Measurements from ENCODE around the gene AARS2. TPM values are rescaled to one million over a fixed set of nuclear protein-coding genes. Genes with fewer than 3 reads are reported as not detected.

The AARS2 gene
- total and polyA plus RNA-seq, 9 of the 15 experiments (the other 6 are each of a cell fraction or from before 2014, with no cell fraction given): 0.97 to 34.0 (median 18.3) TPM

DNA sequence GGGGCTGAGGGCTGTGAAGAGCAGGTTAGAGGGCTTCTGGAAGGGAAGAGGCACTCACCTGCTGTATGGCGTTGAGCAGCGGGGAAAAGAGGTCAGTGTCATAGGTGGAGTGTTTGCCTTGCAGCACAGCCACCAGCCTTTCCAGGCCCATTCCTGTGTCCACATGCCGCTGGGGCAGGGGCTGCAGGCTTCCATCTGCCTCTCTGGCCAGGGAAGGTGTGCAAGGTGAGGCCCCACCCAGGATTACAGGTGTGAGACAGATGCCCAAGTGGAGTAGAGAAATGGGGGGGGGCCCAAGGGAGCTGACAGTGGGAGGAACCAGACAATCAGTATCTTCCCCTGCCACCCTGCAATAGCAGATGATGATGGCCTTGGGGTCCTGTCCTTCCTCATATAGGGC is 2.9 kb downstream of the AARS2 start:
- ChIA-PET POLR2A (interaction anchor here (1.4 to 11.9 kb wide), 3 partner anchors 9 to 42 kb away, joined by 4 to 116 read pairs (median 7); no protein-coding TSS in a partner anchor), CTCF (ENCODE audit: low intra/inter-chr PET ratio) (no interaction called here)
- Histone ChIP-seq H3K27ac (ENCODE audit: extremely low read depth, low read depth, low read length) (no peak overlapping the region), H3K4me3 (no peak overlapping the region), H3K9me1 (ENCODE audit: control insufficient read depth, insufficient read depth, low read length) (no peaks in the 10 kb centered on the region), H2AFZ (ENCODE audit: low read depth, low read length) (no peak overlapping the region), H3K9me3 (replicated peaks; ENCODE audit: control insufficient read depth, insufficient read depth, low read depth, low read length) (no peaks in the 10 kb centered on the region), H3K79me2 (ENCODE audit: control insufficient read depth, insufficient read depth, low read length) (peaks cover 15% of the 10 kb centered on the region), H3K4me1 (replicated peaks in 1 of 2; ENCODE audit: control insufficient read depth in 2 of 2, insufficient read depth in 2 of 2, low read length in 2 of 2) (peaks cover 6 to 10% of the 10 kb centered on the region in 2 experiments; a peak in 3 of 5 replicates), H3K4me2 (ENCODE audit: insufficient read depth, low read length) (no peak overlapping the region), H3K36me3 (ENCODE audit: control insufficient read depth, insufficient read depth, low read length) (peaks cover 63% of the 10 kb centered on the region), H3K9ac (ENCODE audit: insufficient read depth in 1 of 2, low read depth in 2 of 2, low read length in 2 of 2) (0 out of 4 replicates have a peak overlapping the region, but pooled peaks of 1 of the 2 experiments have one; percentile 24), H3K27me3 (ENCODE audit: control insufficient read depth in 2 of 2, insufficient read depth in 2 of 2, low read length in 2 of 2) (0 out of 5 replicates have a peak, but pooled peaks cover 0 to 3% of the 10 kb centered on the region in 2 experiments), H4K20me1 (replicated peaks; ENCODE audit: control insufficient read depth, insufficient read depth, low read length) (no peaks in the 10 kb centered on the region; the same call in 1 of the 2 replicates)
- no TSS peak for BruUV-seq (replicated peaks)
- WGBS (ENCODE audit: insufficient coverage, low coverage, missing lambda C conversion rate): 98% methylated on average over 3 of the region's 3 CpGs
- no peak for DNase-seq (ENCODE audit: extremely low read depth in 1 of 4, low spot score in 3 of 4)
- intact Hi-C loops (cut with micrococcal nuclease): no loop called here
- no peak for ATAC-seq
- TF ChIP-seq ZBTB1 (CRISPR knock-in tag; IDR thresholded peaks at IDR 0.05; ENCODE audit: borderline replicate concordance, low read depth): 0 out of 2 replicates have a peak, but pooled peaks have one; percentile 31
- no peak for TF ChIP-seq NR3C1 (CRISPR knock-in tag; IDR thresholded peaks at IDR 0.05)
- no peak for FAIRE-seq
- in situ Hi-C loops (cut with MboI): no loop called here

DNA sequence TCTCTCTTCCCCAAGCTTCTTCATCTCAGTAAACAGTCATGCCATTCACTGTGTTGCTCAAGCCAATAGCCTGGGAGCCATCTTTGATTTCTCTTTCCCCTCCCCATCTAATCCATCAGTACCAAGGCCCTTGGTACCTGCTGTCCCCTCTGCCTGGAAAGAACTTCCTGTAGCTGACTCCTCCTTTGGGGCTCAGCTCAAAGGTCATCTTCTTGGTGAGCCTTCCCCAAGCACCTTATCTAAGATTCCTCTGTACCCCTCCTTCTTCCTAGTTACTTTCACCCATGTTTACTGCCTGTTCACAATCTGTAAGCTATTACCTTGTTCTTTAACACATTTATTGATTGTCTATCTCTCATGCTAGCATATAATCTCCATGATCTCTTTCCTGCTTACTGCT is 3.5 kb downstream of the AARS2 start:
- FAIRE-seq: no peak
- no TSS peak for BruUV-seq (replicated peaks)
- no peak overlapping the region for H3K9ac ChIP-seq (ENCODE audit: insufficient read depth in 1 of 2, low read depth in 2 of 2, low read length in 2 of 2)
- TF ChIP-seq BACH1 (tag; IDR thresholded peaks at IDR 0.05) (no peak), PTBP1 (IDR thresholded peaks at IDR 0.05; ENCODE audit: low read depth, low read length) (no peak), ZNF507 (tag; conservative IDR thresholded peaks at IDR 0.05) (no peak), NR2C1 (IDR thresholded peaks at IDR 0.05) (no peak), NR2C1 (tag; IDR thresholded peaks at IDR 0.05) (no peak), YBX1 (IDR thresholded peaks at IDR 0.05) (no peak), FOXP1 (CRISPR knock-in tag; IDR thresholded peaks at IDR 0.05) (no peak), HDGF (IDR thresholded peaks at IDR 0.05) (no peak), ATF7 (IDR thresholded peaks at IDR 0.05) (no peak)
- TF ChIP-seq, protein P1, sequence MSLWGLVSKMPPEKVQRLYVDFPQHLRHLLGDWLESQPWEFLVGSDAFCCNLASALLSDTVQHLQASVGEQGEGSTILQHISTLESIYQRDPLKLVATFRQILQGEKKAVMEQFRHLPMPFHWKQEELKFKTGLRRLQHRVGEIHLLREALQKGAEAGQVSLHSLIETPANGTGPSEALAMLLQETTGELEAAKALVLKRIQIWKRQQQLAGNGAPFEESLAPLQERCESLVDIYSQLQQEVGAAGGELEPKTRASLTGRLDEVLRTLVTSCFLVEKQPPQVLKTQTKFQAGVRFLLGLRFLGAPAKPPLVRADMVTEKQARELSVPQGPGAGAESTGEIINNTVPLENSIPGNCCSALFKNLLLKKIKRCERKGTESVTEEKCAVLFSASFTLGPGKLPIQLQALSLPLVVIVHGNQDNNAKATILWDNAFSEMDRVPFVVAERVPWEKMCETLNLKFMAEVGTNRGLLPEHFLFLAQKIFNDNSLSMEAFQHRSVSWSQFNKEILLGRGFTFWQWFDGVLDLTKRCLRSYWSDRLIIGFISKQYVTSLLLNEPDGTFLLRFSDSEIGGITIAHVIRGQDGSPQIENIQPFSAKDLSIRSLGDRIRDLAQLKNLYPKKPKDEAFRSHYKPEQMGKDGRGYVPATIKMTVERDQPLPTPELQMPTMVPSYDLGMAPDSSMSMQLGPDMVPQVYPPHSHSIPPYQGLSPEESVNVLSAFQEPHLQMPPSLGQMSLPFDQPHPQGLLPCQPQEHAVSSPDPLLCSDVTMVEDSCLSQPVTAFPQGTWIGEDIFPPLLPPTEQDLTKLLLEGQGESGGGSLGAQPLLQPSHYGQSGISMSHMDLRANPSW (CRISPR knock-in tag; IDR thresholded peaks at IDR 0.05): no peak
- no peaks in the 10 kb centered on the region for H3K9me3 ChIP-seq (replicated peaks; ENCODE audit: control insufficient read depth, insufficient read depth, low read depth, low read length)
- H3K79me2 ChIP-seq (ENCODE audit: control insufficient read depth, insufficient read depth, low read length): peaks cover 15% of the 10 kb centered on the region
- H3K27me3 ChIP-seq (ENCODE audit: control insufficient read depth in 2 of 2, insufficient read depth in 2 of 2, low read length in 2 of 2): 0 out of 5 replicates have a peak, but pooled peaks cover 0 to 2% of the 10 kb centered on the region in 2 experiments
- ChIA-PET POLR2A (interaction anchor here (0.5 to 11.9 kb wide), 5 partner anchors 9 to 80 kb away, joined by 3 to 116 read pairs (median 4); no protein-coding TSS in a partner anchor), CTCF (ENCODE audit: low intra/inter-chr PET ratio) (no interaction called here)
- ATAC-seq: no peak
- no peak overlapping the region for H3K27ac ChIP-seq (ENCODE audit: extremely low read depth, low read depth, low read length)
- no peak overlapping the region for H2AFZ ChIP-seq (ENCODE audit: low read depth, low read length)
- no peak overlapping the region for H3K4me2 ChIP-seq (ENCODE audit: insufficient read depth, low read length)
- H3K9me1 ChIP-seq (ENCODE audit: control insufficient read depth, insufficient read depth, low read length): no peaks in the 10 kb centered on the region
- H4K20me1 ChIP-seq (replicated peaks; ENCODE audit: control insufficient read depth, insufficient read depth, low read length): no peaks in the 10 kb centered on the region; the same call in 1 of the 2 replicates
- H3K4me1 ChIP-seq (replicated peaks in 1 of 2; ENCODE audit: control insufficient read depth in 2 of 2, insufficient read depth in 2 of 2, low read length in 2 of 2): peaks cover 8 to 16% of the 10 kb centered on the region in 2 experiments; a peak in 3 of 5 replicates
- H3K36me3 ChIP-seq (ENCODE audit: control insufficient read depth, insufficient read depth, low read length): peaks cover 69% of the 10 kb centered on the region
- intact Hi-C loops (cut with micrococcal nuclease): no loop called here
- in situ Hi-C loops (cut with MboI): no loop called here
- DNase-seq (ENCODE audit: extremely low read depth in 1 of 4, low spot score in 3 of 4): no peak
- H3K4me3 ChIP-seq: no peak overlapping the region
